GM19193 (cell line): Measurements from ENCODE around the gene FZR1.

Experiments used
- POLR2A ChIP-seq: IDR thresholded peaks from 4 replicates; pipeline ENCODE4 v1.6.1; 2011; ENCODE audit not compliant: insufficient read depth, insufficient read length; ENCODE audit errors: extremely low read depth

The FZR1 gene

GRCh38 chr19:3526507-3527237 is 20.6 kb downstream of the FZR1 start:
- no peak for TF ChIP-seq POLR2A

- no peak for TF ChIP-seq POLR2A
Observed at GRCh38 chr19:3527238-3527910, 21.3 kb downstream of the FZR1 start.

GRCh38 chr19:3528080-3528479 is 22.0 kb downstream of the FZR1 start:
- no peak for TF ChIP-seq POLR2A

GRCh38 chr19:3528539-3529211 is 22.6 kb downstream of the FZR1 start:
- TF ChIP-seq POLR2A, result no peak

GRCh38 chr19:3530389-3530788 is 24.3 kb downstream of the FZR1 start:
- no peak for TF ChIP-seq POLR2A

GRCh38 chr19:3531716-3532115 is 25.6 kb downstream of the FZR1 start:
- TF ChIP-seq POLR2A, result no peak

GRCh38 chr19:3532154-3532786 is 26.2 kb downstream of the FZR1 start:
- no peak for TF ChIP-seq POLR2A

GRCh38 chr19:3533033-3533432 is 26.9 kb downstream of the FZR1 start:
- TF ChIP-seq POLR2A, result no peak

GRCh38 chr19:3533563-3534216 is 27.6 kb downstream of the FZR1 start:
- no peak for TF ChIP-seq POLR2A

GRCh38 chr19:3534375-3535234 is 28.5 kb downstream of the FZR1 start:
- no peak for TF ChIP-seq POLR2A

- TF ChIP-seq POLR2A, result no peak
Observed at GRCh38 chr19:3535235-3535535, 29.1 kb downstream of the FZR1 start.

GRCh38 chr19:3535563-3535965 is 29.5 kb downstream of the FZR1 start:
- TF ChIP-seq POLR2A, result no peak

GRCh38 chr19:3535981-3536380 is 29.9 kb downstream of the FZR1 start:
- no peak for TF ChIP-seq POLR2A

GRCh38 chr19:3536429-3537100 is 30.5 kb downstream of the FZR1 start:
- no peak for TF ChIP-seq POLR2A
